DND-41 (cell line): ENCODE measurements around the gene EXOC4.

Experiments
- CTCF ChIP-seq: IDR thresholded peaks from 2 replicates; pipeline ENCODE4 v1.5.1; 2012; ENCODE audit warnings: borderline replicate concordance, low read length, moderate library complexity, mild to moderate bottlenecking; ENCODE audit not compliant: poor library complexity, severe bottlenecking; ENCODE audit errors: extremely low read depth
- EZH2 ChIP-seq: IDR thresholded peaks from 3 replicates; pipeline ENCODE4 v1.6.1; 2012; ENCODE audit warnings: borderline replicate concordance, low read depth, mild to moderate bottlenecking, moderate library complexity, low read length, inconsistent platforms; ENCODE audit not compliant: severe bottlenecking

- no peak for TF ChIP-seq CTCF
- no peak for TF ChIP-seq EZH2
Measured at GRCh38 chr7:133948588-133948987, 695.7 kb downstream of the EXOC4 start.
